ENCODE measurements around the gene AURKAIP1. TPM values are rescaled to one million over a fixed set of nuclear protein-coding genes. Genes with fewer than 3 reads are reported as not detected.

AURKAIP1 gene
- total and polyA plus RNA-seq, 2 donors (not counting 1 experiment from before 2014, with no cell fraction given): 42.2 to 85.2 TPM

- Histone ChIP-seq H3K27me3 (ENCODE audit: control insufficient read depth, insufficient read depth, low read length) (no peaks in the 10 kb centered on the region), H3K9me3 (ENCODE audit: control insufficient read depth, insufficient read depth, low read depth, low read length) (no peaks in the 10 kb centered on the region), H2AFZ (ENCODE audit: low read length) (no peak overlapping the region), H3K4me1 (ENCODE audit: control insufficient read depth, extremely low read depth, insufficient read depth, low read length) (peaks cover 3% of the 10 kb centered on the region), H3K9ac (ENCODE audit: insufficient read depth, low read length) (no peak overlapping the region), H3K79me2 (ENCODE audit: control insufficient read depth, insufficient read depth, low read length) (peaks cover 6% of the 10 kb centered on the region), H3K36me3 (ENCODE audit: control insufficient read depth, insufficient read depth, low read length) (peaks cover 11% of the 10 kb centered on the region), H4K20me1 (ENCODE audit: control insufficient read depth, extremely low read depth, insufficient read depth, low read length) (no peaks in the 10 kb centered on the region), H3K27ac (ENCODE audit: insufficient read depth, low read length) (no peak overlapping the region), H3K4me2 (ENCODE audit: extremely low read depth, insufficient read depth, low read length) (no peak overlapping the region), H3K4me3 (replicated peaks in 1 of 4; ENCODE audit: control extremely low read depth in 1 of 4, insufficient read depth in 1 of 4, low read depth in 3 of 4, low read length in 4 of 4) (no peak overlapping the region)
- TF ChIP-seq, protein P1, sequence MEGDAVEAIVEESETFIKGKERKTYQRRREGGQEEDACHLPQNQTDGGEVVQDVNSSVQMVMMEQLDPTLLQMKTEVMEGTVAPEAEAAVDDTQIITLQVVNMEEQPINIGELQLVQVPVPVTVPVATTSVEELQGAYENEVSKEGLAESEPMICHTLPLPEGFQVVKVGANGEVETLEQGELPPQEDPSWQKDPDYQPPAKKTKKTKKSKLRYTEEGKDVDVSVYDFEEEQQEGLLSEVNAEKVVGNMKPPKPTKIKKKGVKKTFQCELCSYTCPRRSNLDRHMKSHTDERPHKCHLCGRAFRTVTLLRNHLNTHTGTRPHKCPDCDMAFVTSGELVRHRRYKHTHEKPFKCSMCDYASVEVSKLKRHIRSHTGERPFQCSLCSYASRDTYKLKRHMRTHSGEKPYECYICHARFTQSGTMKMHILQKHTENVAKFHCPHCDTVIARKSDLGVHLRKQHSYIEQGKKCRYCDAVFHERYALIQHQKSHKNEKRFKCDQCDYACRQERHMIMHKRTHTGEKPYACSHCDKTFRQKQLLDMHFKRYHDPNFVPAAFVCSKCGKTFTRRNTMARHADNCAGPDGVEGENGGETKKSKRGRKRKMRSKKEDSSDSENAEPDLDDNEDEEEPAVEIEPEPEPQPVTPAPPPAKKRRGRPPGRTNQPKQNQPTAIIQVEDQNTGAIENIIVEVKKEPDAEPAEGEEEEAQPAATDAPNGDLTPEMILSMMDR (conservative IDR thresholded peaks at IDR 0.05 in 1 of 2, IDR thresholded peaks at IDR 0.05 in 1 of 2; ENCODE audit: low read depth in 1 of 2, low read length in 2 of 2): no peak
- no peak for TF ChIP-seq EZH2 (IDR thresholded peaks at IDR 0.05; ENCODE audit: low read length, missing control alignments)
- DNase-seq (ENCODE audit: low read depth in 2 of 2): no peak
These were observed 44.5 kb downstream of the AURKAIP1 start for GRCh38 chr1:1330366-1331067.

DNA sequence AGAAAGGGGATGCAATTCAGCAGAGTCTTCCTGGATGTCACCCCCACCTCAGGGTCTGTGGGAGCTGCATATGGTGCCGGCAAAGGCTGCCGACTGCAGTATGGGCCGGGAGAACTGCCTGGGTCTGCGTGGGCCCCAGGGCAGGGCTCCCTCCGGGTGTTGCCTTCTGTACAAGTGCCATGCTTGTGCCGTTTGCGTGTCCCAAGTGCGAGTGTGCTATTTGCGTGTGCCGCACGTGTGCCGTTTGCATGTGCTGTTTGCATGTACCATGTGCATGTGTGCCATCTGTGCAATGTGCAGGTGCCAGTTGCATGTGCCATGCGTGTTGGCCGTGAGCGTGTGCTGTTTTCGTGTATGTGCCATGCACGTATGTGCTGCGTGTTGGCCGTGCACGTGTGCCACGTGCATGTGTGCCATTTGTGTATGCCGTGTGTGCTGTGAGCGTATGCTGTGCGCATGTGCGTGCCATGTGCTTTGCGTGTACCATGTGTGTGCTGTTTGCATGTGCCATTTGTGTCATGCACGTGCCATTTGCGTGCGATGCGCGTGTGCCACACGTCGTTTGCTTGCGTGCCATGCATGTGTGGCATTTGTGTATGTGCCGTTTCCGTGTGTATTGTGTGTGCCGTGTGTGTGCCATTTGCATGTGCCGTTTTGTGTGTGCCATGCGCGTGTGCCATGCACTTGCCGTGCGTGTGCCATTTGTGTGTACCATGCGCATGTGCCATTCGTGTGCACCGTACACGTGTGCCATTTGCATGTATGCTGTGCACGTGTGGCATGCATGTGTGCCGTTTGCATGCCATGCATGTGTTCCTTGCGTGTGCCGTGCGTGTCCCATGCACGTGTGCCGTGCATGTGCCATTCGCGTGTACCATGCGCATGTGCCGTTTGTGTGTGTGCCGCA, 45.5 kb downstream of the AURKAIP1 start:
- H3K27me3 ChIP-seq (ENCODE audit: control insufficient read depth, insufficient read depth, low read length): no peaks in the 10 kb centered on the region
- H3K9me3 ChIP-seq (ENCODE audit: control insufficient read depth, insufficient read depth, low read depth, low read length): no peaks in the 10 kb centered on the region
- TF ChIP-seq, protein P1 (conservative IDR thresholded peaks at IDR 0.05 in 1 of 2, IDR thresholded peaks at IDR 0.05 in 1 of 2; ENCODE audit: low read depth in 1 of 2, low read length in 2 of 2): no peak
- TF ChIP-seq EZH2 (IDR thresholded peaks at IDR 0.05; ENCODE audit: low read length, missing control alignments): no peak
- H3K79me2 ChIP-seq (ENCODE audit: control insufficient read depth, insufficient read depth, low read length): peaks cover 14% of the 10 kb centered on the region
- H3K27ac ChIP-seq (ENCODE audit: insufficient read depth, low read length): no peak overlapping the region
- H4K20me1 ChIP-seq (ENCODE audit: control insufficient read depth, extremely low read depth, insufficient read depth, low read length): no peaks in the 10 kb centered on the region
- no peak overlapping the region for H2AFZ ChIP-seq (ENCODE audit: low read length)
- H3K9ac ChIP-seq (ENCODE audit: insufficient read depth, low read length): no peak overlapping the region
- no peak for DNase-seq (ENCODE audit: low read depth in 2 of 2)
- no peak overlapping the region for H3K4me3 ChIP-seq (replicated peaks in 1 of 4; ENCODE audit: control extremely low read depth in 1 of 4, insufficient read depth in 1 of 4, low read depth in 3 of 4, low read length in 4 of 4)
- H3K4me1 ChIP-seq (ENCODE audit: control insufficient read depth, extremely low read depth, insufficient read depth, low read length): peaks cover 5% of the 10 kb centered on the region
- H3K36me3 ChIP-seq (ENCODE audit: control insufficient read depth, insufficient read depth, low read length): peaks cover 13% of the 10 kb centered on the region
- no peak overlapping the region for H3K4me2 ChIP-seq (ENCODE audit: extremely low read depth, insufficient read depth, low read length)

DNA sequence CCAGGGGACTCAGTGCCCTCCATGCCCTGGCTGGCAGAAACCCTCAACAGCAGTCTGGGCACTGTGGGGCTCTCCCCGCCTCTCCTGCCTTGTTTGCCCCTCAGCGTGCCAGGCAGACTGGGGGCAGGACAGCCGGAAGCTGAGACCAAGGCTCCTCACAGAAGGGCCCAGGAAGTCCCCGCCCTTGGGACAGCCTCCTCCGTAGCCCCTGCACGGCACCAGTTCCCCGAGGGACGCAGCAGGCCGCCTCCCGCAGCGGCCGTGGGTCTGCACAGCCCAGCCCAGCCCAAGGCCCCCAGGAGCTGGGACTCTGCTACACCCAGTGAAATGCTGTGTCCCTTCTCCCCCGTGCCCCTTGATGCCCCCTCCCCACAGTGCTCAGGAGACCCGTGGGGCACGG, 46.8 kb downstream of the AURKAIP1 start:
- DNase-seq (ENCODE audit: low read depth in 2 of 2): no peak
- no peak overlapping the region for H3K4me2 ChIP-seq (ENCODE audit: extremely low read depth, insufficient read depth, low read length)
- no peak for TF ChIP-seq EZH2 (IDR thresholded peaks at IDR 0.05; ENCODE audit: low read length, missing control alignments)
- TF ChIP-seq, protein P1 (conservative IDR thresholded peaks at IDR 0.05 in 1 of 2, IDR thresholded peaks at IDR 0.05 in 1 of 2; ENCODE audit: low read depth in 1 of 2, low read length in 2 of 2): no peak

More for the DNA sequence above, 46.8 kb downstream of the AURKAIP1 start:
- peaks cover 10% of the 10 kb centered on the region for H3K36me3 ChIP-seq (ENCODE audit: control insufficient read depth, insufficient read depth, low read length)
- peaks cover 9% of the 10 kb centered on the region for H3K4me1 ChIP-seq (ENCODE audit: control insufficient read depth, extremely low read depth, insufficient read depth, low read length)
- H3K9ac ChIP-seq (ENCODE audit: insufficient read depth, low read length): no peak overlapping the region
- no peaks in the 10 kb centered on the region for H3K9me3 ChIP-seq (ENCODE audit: control insufficient read depth, insufficient read depth, low read depth, low read length)
- H3K79me2 ChIP-seq (ENCODE audit: control insufficient read depth, insufficient read depth, low read length): peaks cover 22% of the 10 kb centered on the region
- H3K27ac ChIP-seq (ENCODE audit: insufficient read depth, low read length): no peak overlapping the region
- H2AFZ ChIP-seq (ENCODE audit: low read length): no peak overlapping the region
- no peaks in the 10 kb centered on the region for H3K27me3 ChIP-seq (ENCODE audit: control insufficient read depth, insufficient read depth, low read length)
- no peak overlapping the region for H3K4me3 ChIP-seq (replicated peaks in 1 of 4; ENCODE audit: control extremely low read depth in 1 of 4, insufficient read depth in 1 of 4, low read depth in 3 of 4, low read length in 4 of 4)
- H4K20me1 ChIP-seq (ENCODE audit: control insufficient read depth, extremely low read depth, insufficient read depth, low read length): no peaks in the 10 kb centered on the region
